ENCODE data around the gene DDX43. TPM values are rescaled to one million over a fixed set of nuclear protein-coding genes. Genes with fewer than 3 reads are reported as not detected.

DDX43 gene
- 10 to 100 TPM in 1 of 2 donors, under 1 TPM in 1; 0.18 to 11.0 TPM for total RNA-seq

DNA sequence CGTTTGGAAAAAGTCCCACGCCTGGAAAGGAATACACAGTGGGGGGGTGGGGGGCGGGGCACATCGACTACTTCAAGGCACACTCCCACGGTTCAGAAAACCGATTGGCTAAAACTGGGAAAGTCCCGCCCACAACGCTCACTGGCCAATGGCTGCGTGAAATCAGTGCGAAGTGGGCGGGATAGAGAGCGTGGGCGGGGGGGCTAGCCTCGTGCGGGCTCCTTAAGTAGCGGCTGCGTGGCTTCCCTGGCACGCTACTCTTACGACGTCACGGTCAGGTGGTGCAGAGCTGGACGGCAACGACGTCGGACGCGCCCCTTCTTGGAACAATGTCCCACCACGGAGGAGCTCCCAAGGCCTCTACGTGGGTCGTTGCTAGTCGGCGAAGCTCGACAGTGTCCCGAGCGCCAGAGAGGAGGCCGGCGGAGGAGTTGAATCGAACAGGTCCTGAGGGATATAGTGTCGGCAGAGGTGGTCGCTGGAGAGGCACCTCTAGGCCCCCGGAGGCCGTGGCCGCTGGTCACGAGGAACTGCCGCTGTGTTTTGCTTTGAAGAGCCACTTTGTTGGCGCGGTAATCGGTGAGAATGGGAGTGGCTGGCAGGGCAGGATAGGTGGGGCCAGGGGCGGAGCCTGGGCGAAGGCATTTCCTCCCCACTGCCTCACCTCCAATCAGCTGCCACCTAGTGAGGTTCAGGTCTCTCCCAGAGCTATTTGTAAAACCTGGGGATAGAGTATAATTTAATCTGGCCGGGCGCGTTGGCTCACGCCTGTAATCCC is at the start of gene DDX43:
Gene DDX43 (plus strand): TSS at position 252 of the 778 bp plus-strand sequence. CDS start 78 bp downstream, at position 330.
- TF ChIP-seq POLR2A (IDR thresholded peaks at IDR 0.05) (no peak), POLR2AphosphoS5 (IDR thresholded peaks at IDR 0.05) (no peak)
- TF ChIP-seq, protein P1, sequence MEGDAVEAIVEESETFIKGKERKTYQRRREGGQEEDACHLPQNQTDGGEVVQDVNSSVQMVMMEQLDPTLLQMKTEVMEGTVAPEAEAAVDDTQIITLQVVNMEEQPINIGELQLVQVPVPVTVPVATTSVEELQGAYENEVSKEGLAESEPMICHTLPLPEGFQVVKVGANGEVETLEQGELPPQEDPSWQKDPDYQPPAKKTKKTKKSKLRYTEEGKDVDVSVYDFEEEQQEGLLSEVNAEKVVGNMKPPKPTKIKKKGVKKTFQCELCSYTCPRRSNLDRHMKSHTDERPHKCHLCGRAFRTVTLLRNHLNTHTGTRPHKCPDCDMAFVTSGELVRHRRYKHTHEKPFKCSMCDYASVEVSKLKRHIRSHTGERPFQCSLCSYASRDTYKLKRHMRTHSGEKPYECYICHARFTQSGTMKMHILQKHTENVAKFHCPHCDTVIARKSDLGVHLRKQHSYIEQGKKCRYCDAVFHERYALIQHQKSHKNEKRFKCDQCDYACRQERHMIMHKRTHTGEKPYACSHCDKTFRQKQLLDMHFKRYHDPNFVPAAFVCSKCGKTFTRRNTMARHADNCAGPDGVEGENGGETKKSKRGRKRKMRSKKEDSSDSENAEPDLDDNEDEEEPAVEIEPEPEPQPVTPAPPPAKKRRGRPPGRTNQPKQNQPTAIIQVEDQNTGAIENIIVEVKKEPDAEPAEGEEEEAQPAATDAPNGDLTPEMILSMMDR (IDR thresholded peaks at IDR 0.05) = no peak
- H3K36me3 ChIP-seq = no peaks in the 10 kb centered on the region
- intact Hi-C loops (cut with DNase I) = no loop called here
- peak within 1 kb of the TSS; percentile 9 to 24 for H3K4me3 ChIP-seq
- no peak within 1 kb of the TSS for H3K27ac ChIP-seq
- WGBS = 77% methylated on average over 54 of the region's 54 CpGs
- no peaks in the 10 kb centered on the region for H3K4me1 ChIP-seq (replicated peaks)
- no peaks in the 10 kb centered on the region for H3K27me3 ChIP-seq (replicated peaks; ENCODE audit: insufficient read depth)
- DNase-seq (ENCODE audit: low spot score) = peak; percentile 10
- no peaks in the 10 kb centered on the region for H3K9me3 ChIP-seq

DNA sequence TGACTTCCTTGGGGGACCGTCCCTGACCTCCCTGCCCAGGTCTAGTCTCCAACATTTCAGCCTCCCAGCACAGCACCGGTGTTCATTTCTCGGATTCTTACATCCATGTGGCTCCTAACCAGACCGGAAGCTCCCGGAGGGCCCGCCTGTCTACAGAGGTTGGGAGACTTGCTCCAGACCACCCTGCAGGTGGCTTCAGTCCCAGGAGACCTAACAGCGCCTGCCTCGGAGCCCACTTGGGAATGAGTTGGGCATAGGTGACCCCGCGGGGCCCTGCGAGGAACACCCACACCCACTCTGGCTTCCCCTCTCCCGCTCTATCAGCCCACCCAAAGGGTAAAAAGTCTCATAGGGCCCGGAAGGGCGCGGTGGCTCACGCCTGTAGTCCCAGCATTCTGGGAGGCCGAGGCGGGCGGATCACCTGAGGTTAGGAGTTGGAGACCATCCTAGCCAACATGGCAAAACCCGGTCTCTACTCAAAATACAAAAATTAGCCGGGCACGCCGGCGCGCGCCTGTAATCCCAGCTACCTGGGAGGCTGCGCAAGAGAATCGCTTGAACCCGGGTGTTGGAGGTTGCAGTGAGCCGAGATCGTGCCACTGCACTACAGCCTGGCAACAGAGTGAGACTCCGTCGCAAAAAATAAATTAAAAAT is 46.0 kb upstream of the DDX43 start:
- Histone ChIP-seq H3K9me3 (no peaks in the 10 kb centered on the region), H3K27ac (no peak overlapping the region), H3K27me3 (replicated peaks; ENCODE audit: insufficient read depth) (peaks cover 9% of the 10 kb centered on the region), H3K4me3 (no peak overlapping the region), H3K4me1 (replicated peaks) (no peaks in the 10 kb centered on the region), H3K36me3 (no peaks in the 10 kb centered on the region)
- 51% methylated on average over 33 of the region's 33 CpGs for WGBS
- no peak for DNase-seq (ENCODE audit: low spot score)
- TF ChIP-seq POLR2AphosphoS5 (IDR thresholded peaks at IDR 0.05) (no peak), POLR2A (IDR thresholded peaks at IDR 0.05) (no peak)
- TF ChIP-seq, protein P1 (IDR thresholded peaks at IDR 0.05) = no peak
- intact Hi-C loops (cut with DNase I) = no loop called here

- TF ChIP-seq, protein P1 (IDR thresholded peaks at IDR 0.05) = no peak
- TF ChIP-seq POLR2AphosphoS5 (IDR thresholded peaks at IDR 0.05) (no peak), POLR2A (IDR thresholded peaks at IDR 0.05) (no peak)
- no peak for DNase-seq (ENCODE audit: low spot score)
- Histone ChIP-seq H3K36me3 (no peaks in the 10 kb centered on the region), H3K9me3 (no peaks in the 10 kb centered on the region), H3K4me3 (no peak overlapping the region), H3K27me3 (replicated peaks; ENCODE audit: insufficient read depth) (peaks cover 9% of the 10 kb centered on the region), H3K27ac (no peak overlapping the region), H3K4me1 (replicated peaks) (no peaks in the 10 kb centered on the region)
- 38% methylated on average over 6 of the region's 6 CpGs for WGBS
- intact Hi-C loops (cut with DNase I) = no loop called here
Observed at GRCh38 chr6:73349311-73349710, 45.3 kb upstream of the DDX43 start.

DNA sequence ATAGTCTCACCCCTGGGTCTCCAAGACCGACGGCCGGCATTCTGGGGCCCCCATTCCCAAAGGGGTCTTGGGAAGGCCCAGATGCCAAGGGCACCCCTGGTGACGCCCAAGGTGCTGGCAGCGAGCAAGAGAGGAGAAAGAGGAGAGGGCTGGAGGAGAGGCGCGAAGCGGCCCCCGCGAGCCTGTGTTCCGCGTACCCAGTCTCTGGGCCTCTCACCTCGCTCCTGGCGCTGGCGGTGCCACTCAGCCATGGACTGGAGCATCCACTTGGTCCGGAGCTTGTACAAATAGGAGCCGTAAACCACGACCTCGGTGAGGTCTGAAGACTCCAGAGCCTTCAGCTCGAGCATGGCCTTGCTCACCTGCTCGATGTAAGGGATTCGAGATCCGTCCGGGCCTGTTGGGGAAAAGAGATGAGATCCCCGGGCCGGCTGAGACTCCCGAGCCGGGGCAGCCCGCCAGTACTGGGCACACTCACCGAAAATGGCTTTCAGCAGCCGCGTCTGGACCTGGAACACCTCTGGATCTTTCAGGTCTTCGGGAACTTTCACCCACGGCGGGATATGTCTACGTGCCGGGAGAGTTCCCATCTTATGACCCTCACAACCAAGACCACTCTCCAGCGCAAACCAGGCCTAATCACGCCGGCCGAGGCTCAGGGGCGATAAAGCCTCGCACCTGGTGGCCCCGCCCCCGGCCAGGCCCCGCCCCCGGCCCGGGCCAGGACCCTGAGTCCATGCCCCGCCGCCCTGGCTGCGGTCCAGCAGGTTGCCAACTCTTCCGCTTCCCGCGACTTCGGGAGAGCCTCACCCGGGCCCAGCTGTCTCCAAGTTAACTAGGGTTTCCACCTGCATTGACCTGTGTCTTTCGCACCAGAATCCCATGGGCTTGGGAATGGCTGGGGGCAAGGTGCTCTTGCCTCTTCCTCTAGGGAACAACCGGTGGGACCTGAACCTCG is 40.7 kb upstream of the DDX43 start, which contains the start of gene DPPA5:
Gene DPPA5 (minus strand): TSS at position 641 of the 958 bp plus-strand sequence. CDS start 51 bp downstream, at position 590.
- 91% methylated on average over 50 of the region's 59 CpGs for WGBS
- DNase-seq (ENCODE audit: low spot score) = no peak
- Histone ChIP-seq H3K36me3 (no peaks in the 10 kb centered on the region), H3K27me3 (replicated peaks; ENCODE audit: insufficient read depth) (peaks cover 3% of the 10 kb centered on the region), H3K27ac (no peak within 1 kb of the TSS), H3K4me3 (no peak within 1 kb of the TSS), H3K9me3 (no peaks in the 10 kb centered on the region), H3K4me1 (replicated peaks) (no peaks in the 10 kb centered on the region)
- TF ChIP-seq POLR2A (IDR thresholded peaks at IDR 0.05) (no peak), POLR2AphosphoS5 (IDR thresholded peaks at IDR 0.05) (no peak)
- TF ChIP-seq, protein P1 (IDR thresholded peaks at IDR 0.05) = no peak
- intact Hi-C loops (cut with DNase I) = no loop called here
